ENCODE data around the gene BANF2. TPM values are rescaled to one million over a fixed set of nuclear protein-coding genes. Genes with fewer than 3 reads are reported as not detected.

The BANF2 gene
- total RNA-seq, 6 experiments from 2014 or later: not detected

GRCh38 chr20:17652411-17652810, 47.4 kb upstream of the BANF2 start:
- Histone ChIP-seq H3K9me3 (no peaks in the 10 kb centered on the region), H3K27ac (no peak overlapping the region)
- ATAC-seq: peak in 1 of 4 donors; percentile 13

DNA sequence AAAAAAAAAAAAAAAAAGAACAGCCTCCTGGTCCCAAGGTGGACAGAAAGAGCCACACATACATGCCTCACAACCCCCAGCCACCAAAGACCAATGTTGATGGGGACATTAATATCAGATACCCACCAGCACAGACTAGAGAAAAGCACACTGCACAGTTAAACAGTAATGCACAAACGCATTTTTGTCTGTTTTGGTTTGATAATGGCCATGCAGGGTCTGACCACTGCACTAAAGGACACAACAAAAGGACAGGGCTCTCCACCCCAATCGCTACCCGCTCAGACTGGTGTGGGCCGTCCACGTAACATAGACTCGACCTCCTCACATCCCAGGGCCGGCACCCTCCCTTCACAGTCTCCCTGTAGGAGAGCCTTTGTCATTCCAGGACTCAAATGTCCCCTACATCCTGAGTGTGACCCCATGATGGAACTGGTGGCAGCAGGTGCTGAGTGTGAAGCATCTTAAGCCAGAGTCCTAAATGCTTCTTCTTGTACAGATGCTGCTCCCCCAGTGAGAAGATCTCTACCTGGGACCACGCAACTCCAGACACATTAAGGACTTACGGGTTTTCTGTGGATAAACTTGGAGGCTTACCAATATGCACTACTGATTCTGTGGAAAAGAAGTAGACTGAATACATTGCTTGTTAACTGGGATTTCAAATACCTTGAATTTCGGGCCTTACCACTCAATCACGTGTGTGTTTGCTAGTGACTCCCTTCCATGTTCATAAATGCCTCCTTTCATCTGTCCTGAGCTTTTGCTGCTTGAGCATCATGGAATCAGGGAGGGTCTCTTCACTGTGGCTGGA, 45.7 kb upstream of the BANF2 start:
- H3K4me1 ChIP-seq: peaks cover 0 to 37% (median 18%) of the 10 kb centered on the region in 4 donors
- no peak for DNase-seq
- peaks cover 0 to 37% (median 8%) of the 10 kb centered on the region in 4 donors for H3K36me3 ChIP-seq

More at GRCh38 chr20:17652411-17652810, 47.4 kb upstream of the BANF2 start:
- 68% methylated on average over 6 of the region's 10 CpGs for WGBS (ENCODE audit: insufficient coverage, low coverage, low lambda C conversion rate, missing lambda C conversion rate)
- intact Hi-C loops (cut with DNase I): no loop called here
- H3K4me1 ChIP-seq: peaks cover 0 to 53% (median 26%) of the 10 kb centered on the region in 4 donors
- no peak overlapping the region for H3K4me3 ChIP-seq
- peaks cover 0 to 24% (median 3%) of the 10 kb centered on the region in 4 donors for H3K36me3 ChIP-seq
- no peaks in the 10 kb centered on the region for H3K27me3 ChIP-seq
- no peak for TF ChIP-seq CTCF (IDR thresholded peaks at IDR 0.05)
- no peak for TF ChIP-seq POLR2A (IDR thresholded peaks at IDR 0.05)
- peak in 1 of 3 donors; percentile 45 for DNase-seq

DNA sequence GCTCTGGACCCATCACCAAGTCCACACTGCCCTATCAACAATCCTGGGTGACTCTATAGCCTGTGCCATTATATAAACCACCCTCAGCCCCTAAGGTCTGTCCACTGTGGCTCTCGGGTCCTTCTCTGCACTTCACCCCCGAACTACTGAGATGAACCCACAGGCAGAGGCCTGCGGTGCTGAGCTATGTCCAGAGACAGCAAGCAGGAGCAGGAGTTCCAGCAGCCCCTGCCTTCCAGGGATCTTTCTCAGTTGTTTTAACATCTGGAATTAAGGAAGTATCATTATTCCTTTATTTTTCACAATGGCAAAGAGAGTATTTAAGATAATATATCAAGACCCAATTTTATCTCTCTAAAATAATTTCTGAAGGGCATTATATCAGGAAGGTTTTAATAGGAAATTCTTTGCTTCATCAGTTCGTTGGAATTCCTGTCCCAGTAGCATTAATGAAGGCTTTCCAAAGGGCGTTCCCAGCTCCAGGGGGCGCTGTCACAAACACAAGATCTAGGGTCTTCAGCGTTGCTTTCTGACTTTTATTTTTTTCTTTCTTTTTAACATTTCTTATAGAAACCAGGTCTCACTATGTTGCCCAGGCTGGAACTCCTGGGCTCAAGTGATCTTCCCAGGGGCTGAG, 45.0 kb upstream of the BANF2 start:
- H3K9me3 ChIP-seq: no peaks in the 10 kb centered on the region
- TF ChIP-seq POLR2A (IDR thresholded peaks at IDR 0.05) (no peak), CTCF (IDR thresholded peaks at IDR 0.05) (peak; percentile 27 to 57 (median 48))
- no peaks in the 10 kb centered on the region for H3K27me3 ChIP-seq
- ATAC-seq (no peak), DNase-seq (no peak)
- H3K36me3 ChIP-seq: peaks cover 0 to 37% (median 9%) of the 10 kb centered on the region in 4 donors
- peaks cover 0 to 29% (median 14%) of the 10 kb centered on the region in 4 donors for H3K4me1 ChIP-seq
- WGBS (ENCODE audit: insufficient coverage, low coverage, low lambda C conversion rate, missing lambda C conversion rate): 57% methylated on average over 7 of the region's 7 CpGs
- intact Hi-C loops (cut with DNase I): no loop called here
- H3K27ac ChIP-seq: no peak overlapping the region
- no peak overlapping the region for H3K4me3 ChIP-seq

More for the DNA sequence above, 45.7 kb upstream of the BANF2 start:
- Histone ChIP-seq H3K27ac (no peak overlapping the region), H3K4me3 (no peak overlapping the region), H3K27me3 (no peaks in the 10 kb centered on the region), H3K9me3 (no peaks in the 10 kb centered on the region)
- WGBS (ENCODE audit: insufficient coverage, low coverage, low lambda C conversion rate, missing lambda C conversion rate): 77% methylated on average over 8 of the region's 11 CpGs
- intact Hi-C loops (cut with DNase I): no loop called here
- ATAC-seq: no peak
- no peak for TF ChIP-seq POLR2A (IDR thresholded peaks at IDR 0.05)
- no peak for TF ChIP-seq CTCF (IDR thresholded peaks at IDR 0.05)

DNA sequence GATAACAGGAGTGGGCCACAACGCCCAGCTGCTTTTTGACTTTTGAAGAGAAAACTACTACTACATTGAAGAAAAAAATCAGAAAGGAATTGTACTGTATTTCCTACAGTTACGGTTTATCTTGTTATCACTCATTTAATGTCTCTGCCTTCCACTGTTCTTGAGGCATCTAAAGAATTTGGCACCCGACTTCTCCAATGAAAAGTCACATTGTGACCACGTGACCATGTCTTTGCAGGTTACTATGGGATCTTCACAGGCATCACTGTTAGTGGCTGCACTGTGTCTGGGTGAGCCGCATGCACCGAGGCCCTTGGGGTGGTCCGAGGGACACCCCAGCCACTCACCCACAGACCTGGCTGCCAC, 44.5 kb upstream of the BANF2 start:
- ATAC-seq: no peak
- intact Hi-C loops (cut with DNase I): no loop called here
- Histone ChIP-seq H3K4me1 (peaks cover 0 to 24% (median 12%) of the 10 kb centered on the region in 4 donors), H3K4me3 (no peak overlapping the region), H3K36me3 (peaks cover 0 to 41% (median 10%) of the 10 kb centered on the region in 4 donors), H3K9me3 (no peaks in the 10 kb centered on the region), H3K27ac (no peak overlapping the region), H3K27me3 (no peaks in the 10 kb centered on the region)
- no peak for DNase-seq
- WGBS (ENCODE audit: insufficient coverage, low coverage, low lambda C conversion rate, missing lambda C conversion rate): 80% methylated on average over 7 of the region's 7 CpGs
- TF ChIP-seq POLR2A (IDR thresholded peaks at IDR 0.05) (no peak), CTCF (IDR thresholded peaks at IDR 0.05) (peak in 1 of 4 donors; percentile 3)
